ENCODE results near the gene ADAMTS2.

Gene ADAMTS2

GRCh38 chr5:179371681-179372680, 26.7 kb upstream of the ADAMTS2 start:
- no peak for DNase-seq

- no peak for DNase-seq
Measured at GRCh38 chr5:179371121-179371510, 25.9 kb upstream of the ADAMTS2 start.

DNA sequence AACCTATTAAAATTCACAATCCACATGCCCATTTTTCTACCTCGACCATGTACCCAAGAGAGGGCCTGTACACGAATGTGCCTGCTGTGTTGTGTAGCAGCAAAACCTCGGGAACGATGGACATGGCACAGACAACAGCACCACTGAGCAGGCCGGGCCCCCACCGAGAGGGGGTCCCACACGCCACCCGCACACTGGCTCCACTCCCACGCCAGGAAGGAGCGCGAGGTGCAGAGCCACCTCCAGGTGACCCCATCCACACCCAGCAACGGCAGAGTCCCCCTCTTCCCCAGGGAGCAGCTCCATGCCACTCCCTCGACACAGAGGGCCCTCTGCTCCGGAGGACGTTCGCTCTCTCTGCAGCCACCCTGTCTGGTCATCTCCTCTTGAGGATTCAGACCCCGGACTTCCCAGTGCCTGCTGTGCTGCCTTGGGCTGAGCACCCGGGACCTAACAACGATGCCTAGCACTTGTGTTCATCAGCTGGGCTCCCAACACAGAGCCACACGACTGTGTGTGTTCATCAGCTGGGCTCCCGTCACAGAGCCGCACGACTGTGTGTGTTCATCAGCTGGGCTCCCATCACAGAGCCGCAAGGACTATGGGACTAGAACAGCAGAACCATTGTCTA, 25.3 kb upstream of the ADAMTS2 start:
- DNase-seq, result no peak

GRCh38 chr5:179369530-179369884, 24.2 kb upstream of the ADAMTS2 start:
- DNase-seq, result no peak

- DNase-seq, result no peak
Measured at GRCh38 chr5:179368806-179369529, 23.7 kb upstream of the ADAMTS2 start.

GRCh38 chr5:179368126-179368805, 23.0 kb upstream of the ADAMTS2 start:
- peak; percentile 4 for DNase-seq

DNA sequence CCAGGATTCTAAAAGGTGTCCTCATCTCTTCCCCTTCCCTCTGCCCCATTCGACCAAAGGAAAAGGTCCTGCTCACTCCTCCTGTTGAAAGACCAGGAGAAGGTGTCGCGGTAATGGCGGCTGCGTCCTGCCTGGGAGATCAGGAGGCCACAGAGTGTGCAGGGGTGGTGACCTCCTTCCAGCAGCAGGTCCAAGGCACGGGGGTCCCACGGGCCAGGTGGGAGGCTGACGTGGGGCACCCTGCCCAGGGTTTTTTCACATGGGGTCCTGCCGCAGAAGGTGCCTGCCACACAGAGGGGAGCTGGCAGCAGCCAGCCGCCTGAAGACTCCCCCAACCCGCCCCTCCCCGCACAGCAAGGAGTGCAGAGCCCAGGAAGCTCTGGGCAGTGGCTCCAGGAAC, 22.2 kb upstream of the ADAMTS2 start:
- no peak for DNase-seq

- no peak for DNase-seq
Measured at GRCh38 chr5:179362355-179362754, 17.1 kb upstream of the ADAMTS2 start.

GRCh38 chr5:179361037-179361603, 15.9 kb upstream of the ADAMTS2 start:
- no peak for DNase-seq

DNA sequence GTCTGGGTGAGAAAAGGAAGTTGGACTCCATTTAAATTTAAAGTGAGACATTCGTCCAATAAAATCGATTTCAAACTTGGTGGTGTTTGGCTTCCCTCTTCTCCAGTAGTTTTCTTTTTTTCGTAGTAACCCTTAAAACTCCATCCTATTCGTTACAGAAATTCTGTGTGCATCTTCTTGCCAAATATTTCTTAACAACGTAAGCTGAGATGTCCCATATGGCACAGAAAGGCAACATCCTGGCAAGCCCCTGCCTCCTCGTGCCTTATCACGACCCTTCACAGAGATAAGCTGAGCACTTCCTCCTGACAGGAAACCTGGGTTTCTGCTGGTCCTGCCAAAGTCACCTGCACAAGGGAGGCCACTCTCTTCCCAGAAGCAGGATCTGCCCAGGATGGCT, 11.8 kb upstream of the ADAMTS2 start:
- DNase-seq, result no peak

DNA sequence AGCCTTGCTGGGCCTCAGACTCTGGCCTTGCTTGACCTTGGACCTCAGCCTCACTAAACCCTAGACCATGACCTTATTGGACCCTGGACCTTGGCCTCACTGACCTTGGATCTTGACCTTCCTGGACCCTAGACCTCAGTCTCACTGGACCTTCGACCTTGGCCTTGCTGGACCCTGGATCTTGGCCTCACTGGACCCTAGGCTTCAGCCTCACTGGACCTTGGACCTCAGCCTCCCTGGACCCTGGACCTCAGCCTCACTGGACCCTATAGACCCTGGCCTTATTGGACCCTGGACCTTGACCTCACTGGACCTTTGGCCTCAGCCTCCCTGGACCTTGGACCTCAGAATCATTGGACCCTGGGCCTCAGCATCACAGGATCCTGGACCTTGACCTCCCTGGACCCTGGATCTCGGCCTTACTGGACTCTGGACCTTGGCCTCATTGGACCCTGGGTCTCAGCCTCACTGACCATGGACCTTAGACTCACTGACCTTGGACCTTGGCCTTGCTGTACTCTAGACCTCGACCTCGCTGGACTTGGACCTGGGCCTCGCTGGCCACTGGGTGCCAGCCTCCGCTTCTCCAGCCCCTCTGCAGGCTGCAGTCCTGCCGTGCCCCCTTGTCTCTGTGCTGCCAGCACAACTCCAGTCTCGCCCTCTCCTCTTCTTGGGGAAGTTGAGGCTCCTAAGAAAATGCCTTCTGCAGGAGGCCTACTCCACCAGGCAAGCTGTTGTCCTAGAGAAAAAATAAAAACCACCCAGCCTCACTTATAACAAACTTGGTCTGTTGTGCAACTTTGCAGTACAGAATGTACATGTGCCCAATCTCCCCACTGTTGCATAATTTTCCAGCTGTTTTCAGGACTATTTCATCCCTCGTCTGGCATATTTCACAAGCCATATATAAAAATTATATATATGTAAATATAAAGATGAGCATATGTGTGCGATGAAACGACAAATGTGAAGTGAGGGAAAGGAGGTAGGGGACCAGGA, 11.0 kb upstream of the ADAMTS2 start:
- no peak for DNase-seq

- DNase-seq, result no peak
Measured at GRCh38 chr5:179354305-179354882, 9.1 kb upstream of the ADAMTS2 start.

DNA sequence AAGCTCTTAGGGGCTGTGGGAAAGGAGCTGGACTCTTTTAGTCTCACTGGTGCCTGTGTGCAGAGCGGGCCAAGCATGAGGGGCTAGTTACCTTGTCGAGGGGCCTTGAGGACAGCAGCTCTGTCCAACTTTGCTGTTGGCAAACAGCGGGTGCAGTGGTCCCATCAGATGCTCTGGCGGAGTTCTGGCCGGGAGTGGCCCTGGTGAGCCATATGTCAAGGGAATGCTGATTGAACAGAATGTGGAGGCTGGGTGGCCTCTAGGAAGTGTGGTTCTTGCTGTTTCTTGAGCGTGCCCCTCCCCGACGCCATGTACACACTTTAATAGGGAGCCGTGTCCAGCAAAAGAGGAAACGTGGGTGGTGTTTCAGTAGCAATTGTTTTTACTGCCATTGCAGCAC, 3.6 kb upstream of the ADAMTS2 start:
- no peak for DNase-seq

DNA sequence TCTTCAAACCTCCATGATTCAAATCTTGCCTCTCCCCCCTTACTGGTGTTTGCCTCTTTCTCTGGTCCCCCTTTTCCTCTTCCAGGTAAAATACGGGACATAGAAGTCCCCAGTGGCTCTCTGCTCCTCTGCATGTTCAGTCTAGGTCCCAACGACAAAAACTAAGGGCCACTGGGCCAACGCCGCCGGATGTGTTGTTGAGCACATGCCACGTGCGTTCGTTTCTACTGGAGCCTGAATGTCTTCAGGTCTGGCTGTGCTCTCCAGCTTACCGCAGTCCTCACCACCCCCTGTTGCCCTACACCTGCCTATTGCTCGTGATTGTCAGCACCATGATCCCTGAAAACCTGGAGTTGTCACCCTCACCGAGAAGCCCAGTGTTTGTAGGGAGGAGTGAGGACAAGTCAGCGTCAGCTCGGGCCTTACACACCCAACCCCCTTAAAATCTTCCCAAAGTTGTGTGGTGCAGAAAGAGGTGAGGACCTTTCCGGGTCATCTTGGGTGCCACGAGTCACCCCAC, 2.8 kb upstream of the ADAMTS2 start:
- DNase-seq, result no peak

GRCh38 chr5:179347581-179347980, 2.3 kb upstream of the ADAMTS2 start:
- no peak for DNase-seq

DNA sequence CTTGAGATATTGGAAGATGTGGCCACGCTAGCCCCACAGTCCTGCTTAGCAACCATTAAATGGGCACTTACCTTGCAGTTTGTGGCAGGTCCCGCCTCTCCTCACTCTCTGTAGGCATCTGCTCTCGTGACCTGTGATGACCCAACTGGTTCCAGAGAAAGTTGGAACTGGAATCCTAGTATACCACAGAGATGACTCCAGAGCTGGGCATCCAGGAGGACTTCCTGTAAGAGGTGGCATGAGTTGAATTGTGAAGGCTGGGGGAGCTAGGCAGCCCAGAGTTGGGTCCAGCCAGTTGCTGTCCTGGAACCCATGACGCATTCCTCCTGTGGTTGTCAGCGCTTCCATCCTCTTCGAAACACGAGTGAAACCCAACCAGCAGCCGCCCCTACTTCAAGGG, 1.6 kb upstream of the ADAMTS2 start:
- no peak for DNase-seq

- DNase-seq, result no peak
Measured at GRCh38 chr5:179346401-179346800, 1.1 kb upstream of the ADAMTS2 start.

DNA sequence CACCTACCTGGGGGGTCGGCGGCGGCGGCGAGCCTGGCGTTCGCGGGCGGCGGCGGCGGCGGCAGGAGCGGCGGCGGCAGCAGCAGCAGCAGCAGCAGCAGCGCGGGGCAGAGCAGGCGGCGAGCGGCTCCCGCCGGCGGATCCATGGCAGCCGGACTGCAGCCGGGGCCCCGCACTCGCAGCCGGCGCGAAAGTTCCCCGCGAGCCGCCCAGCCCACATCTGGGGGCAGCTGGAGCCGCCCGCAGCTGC, 153 bp downstream of the ADAMTS2 start:
- DNase-seq, result no peak

DNA sequence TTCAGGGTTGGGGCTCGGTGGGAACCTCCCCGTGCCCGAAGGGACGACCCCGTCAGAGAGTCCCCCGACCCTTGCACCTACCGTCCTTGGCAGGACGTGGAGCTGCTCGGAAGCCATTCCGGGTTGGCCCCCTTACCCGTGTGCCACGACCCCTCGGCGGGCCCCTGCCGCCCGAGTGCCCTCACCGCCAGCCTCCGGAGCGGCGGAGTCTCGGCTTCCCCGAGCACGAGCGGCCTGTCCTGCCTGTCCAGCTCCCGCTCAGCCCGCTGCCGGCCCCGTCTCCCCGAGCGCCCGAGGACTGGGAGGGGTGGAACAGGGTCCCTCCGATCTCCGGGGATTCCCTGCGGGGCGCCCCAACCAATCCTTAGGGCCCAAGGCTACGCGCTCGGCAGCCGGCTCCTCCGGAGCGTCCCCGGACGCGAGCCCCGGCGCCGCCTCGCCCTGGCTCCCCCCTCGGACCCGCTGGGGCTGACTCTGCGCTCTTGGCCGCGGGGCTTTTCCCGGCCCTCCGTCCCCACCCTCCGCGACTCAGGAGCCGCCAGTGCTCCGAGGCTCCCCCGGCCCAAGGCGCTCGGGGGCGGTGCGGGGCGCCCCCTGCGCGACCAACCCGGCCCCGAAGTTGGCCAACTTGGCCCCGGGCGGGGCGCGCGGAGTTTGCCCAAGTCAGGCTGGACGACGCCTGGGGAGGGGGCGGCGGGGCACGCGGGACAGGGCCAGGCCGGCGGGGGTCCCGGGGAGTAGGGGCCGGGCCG, 654 bp downstream of the ADAMTS2 start:
- DNase-seq, result no peak

DNA sequence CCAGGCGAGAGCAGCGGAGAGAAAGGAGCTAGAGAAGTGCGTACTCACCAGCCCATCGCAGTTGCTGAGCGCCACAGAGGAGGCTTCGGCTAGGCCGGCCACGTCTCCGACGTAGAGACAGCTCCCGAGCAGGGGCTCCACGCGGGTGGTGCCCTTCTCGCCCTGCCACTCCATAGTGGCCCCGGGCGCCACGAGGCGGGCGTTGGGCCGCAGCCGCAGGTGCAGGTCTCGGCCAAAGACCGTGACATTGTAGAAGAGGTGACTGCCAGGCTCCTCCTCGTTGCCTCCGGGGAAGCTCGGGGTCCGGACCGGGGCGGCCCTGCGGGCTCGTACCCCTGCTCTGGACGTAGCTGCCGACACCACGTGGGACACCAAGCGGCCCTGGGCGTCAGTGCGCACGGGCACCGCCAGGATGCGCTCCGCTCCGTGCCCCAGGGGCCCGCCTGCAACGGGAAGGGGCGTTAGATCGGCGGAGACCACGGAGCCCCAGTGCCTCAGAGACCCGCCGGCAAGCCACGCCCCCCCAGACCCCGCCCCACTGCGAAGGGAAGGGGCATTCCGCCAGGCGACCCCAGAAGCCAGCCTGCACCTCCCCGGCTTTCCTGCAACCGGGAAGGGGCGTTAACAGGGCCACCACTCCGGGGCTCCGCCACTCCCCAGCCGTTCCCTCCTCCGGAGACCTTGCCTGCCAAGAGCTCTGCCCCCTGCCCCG, 1.4 kb downstream of the ADAMTS2 start:
- DNase-seq, result no peak

Measured in activated naive CD4-positive, alpha-beta T cell treated with anti-CD3 and anti-CD28 coated beads, Interleukin-2, amount 50 U/mL, for 16 hours (primary cell).